Osteocyte (in vitro differentiated cells): ENCODE measurements around the gene EEF1A2. TPM values are rescaled to one million over a fixed set of nuclear protein-coding genes. Genes with fewer than 3 reads are reported as not detected.
A peak's percentile ranks its signal among the peaks of the same experiment; 100 is the strongest.

Experiments used
- DNase-seq: peaks from one replicate; pipeline ENCODE4 v3.0.0; 2021; ENCODE audit warnings: mixed read lengths; ENCODE audit not compliant: unreplicated experiment; ENCODE audit errors: extremely low spot score
- H3K27ac Mint-ChIP-seq: one replicate; pipeline ENCODE4 v1.8.0; 2021; ENCODE audit warnings: mild to moderate bottlenecking, mixed read lengths; ENCODE audit not compliant: unreplicated experiment
- H3K27me3 Mint-ChIP-seq: one replicate; pipeline ENCODE4 v1.8.0; 2021; ENCODE audit warnings: mixed read lengths; ENCODE audit not compliant: unreplicated experiment
- H3K36me3 Mint-ChIP-seq: one replicate; pipeline ENCODE4 v1.8.0; 2021; ENCODE audit warnings: mixed read lengths; ENCODE audit not compliant: unreplicated experiment
- H3K4me1 Mint-ChIP-seq: one replicate; pipeline ENCODE4 v1.8.0; 2021; ENCODE audit warnings: mixed read lengths; ENCODE audit not compliant: unreplicated experiment
- H3K4me3 Mint-ChIP-seq: one replicate; pipeline ENCODE4 v1.8.0; 2021; ENCODE audit warnings: mild to moderate bottlenecking, moderate library complexity, mixed read lengths; ENCODE audit not compliant: unreplicated experiment
- H3K9me3 Mint-ChIP-seq: one replicate; pipeline ENCODE4 v1.8.0; 2021; ENCODE audit warnings: mixed read lengths; ENCODE audit not compliant: unreplicated experiment
- total RNA-seq: library from RNA; stranded (reverse); gene quantifications from 2 replicates; pipeline ENCODE4 v1.2.1, GENCODE V29; 2021
- TF ChIP-seq, protein P1 (sequence below): fragments of 200-600 bp; sonication (generic); IDR thresholded peaks from 2 replicates; pipeline ENCODE4 v1.5.0; 2021; ENCODE audit warnings: antibody characterized with exemption, mild to moderate bottlenecking, moderate library complexity

The EEF1A2 gene
- total RNA-seq, 1 donor from 2014 or later: 0.56 TPM

DNA sequence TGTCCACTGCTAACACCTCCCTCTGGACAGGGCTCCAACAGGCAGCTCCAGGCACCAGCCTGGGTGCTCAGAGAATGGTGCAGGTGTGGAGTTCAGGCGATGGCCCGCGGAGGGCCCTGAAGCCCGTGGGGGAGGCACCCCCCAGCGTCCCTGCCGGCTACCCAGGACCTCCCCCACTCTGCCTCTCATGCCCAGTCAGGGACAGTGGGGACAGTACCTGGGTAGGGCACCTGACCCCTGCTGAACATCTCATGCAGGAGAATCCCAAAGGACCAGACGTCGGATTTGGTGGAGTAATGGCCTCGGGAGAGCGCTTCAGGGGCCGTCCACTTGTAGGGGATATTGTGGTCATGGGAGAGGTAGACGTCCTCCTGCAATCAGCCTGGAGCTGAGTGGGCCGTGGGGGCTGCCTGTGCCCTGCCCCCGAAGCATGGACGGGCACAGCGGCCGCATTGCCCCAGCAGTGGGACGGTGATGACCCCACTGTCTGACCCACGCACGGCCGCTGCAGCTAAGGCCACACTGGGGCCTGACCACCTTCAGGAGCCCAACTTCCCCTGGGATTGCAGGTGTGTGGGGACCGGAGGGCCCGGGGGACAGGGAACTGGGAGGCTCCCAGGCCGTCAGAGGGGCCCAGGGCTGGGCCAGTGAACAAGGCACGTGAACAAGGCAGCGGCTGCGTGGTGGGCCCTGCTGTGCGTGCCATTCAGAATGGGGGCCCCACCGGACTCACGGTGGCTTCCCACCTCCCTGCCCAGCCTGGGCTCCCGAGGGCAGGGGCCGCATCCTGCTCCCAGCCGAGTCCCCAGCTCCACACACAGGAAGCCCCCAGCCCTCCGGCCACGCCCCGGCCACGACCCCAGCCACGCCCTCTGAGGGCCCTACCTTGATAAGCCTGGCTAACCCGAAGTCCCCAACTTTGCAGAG is 31.2 kb upstream of the EEF1A2 start:
- H3K4me3 Mint-ChIP-seq: no peak overlapping the region
- TF ChIP-seq, protein P1, sequence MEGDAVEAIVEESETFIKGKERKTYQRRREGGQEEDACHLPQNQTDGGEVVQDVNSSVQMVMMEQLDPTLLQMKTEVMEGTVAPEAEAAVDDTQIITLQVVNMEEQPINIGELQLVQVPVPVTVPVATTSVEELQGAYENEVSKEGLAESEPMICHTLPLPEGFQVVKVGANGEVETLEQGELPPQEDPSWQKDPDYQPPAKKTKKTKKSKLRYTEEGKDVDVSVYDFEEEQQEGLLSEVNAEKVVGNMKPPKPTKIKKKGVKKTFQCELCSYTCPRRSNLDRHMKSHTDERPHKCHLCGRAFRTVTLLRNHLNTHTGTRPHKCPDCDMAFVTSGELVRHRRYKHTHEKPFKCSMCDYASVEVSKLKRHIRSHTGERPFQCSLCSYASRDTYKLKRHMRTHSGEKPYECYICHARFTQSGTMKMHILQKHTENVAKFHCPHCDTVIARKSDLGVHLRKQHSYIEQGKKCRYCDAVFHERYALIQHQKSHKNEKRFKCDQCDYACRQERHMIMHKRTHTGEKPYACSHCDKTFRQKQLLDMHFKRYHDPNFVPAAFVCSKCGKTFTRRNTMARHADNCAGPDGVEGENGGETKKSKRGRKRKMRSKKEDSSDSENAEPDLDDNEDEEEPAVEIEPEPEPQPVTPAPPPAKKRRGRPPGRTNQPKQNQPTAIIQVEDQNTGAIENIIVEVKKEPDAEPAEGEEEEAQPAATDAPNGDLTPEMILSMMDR: no peak

GRCh38 chr20:63529180-63529860 is 30.4 kb upstream of the EEF1A2 start:
- Mint-ChIP-seq H3K9me3 (no peaks in the 10 kb centered on the region), H3K4me3 (no peak overlapping the region), H3K27ac (no peak overlapping the region), H3K27me3 (no peaks in the 10 kb centered on the region), H3K4me1 (no peaks in the 10 kb centered on the region), H3K36me3 (no peaks in the 10 kb centered on the region)
- no peak for DNase-seq
- TF ChIP-seq, protein P1: no peak

More for the DNA sequence above, 31.2 kb upstream of the EEF1A2 start:
- Mint-ChIP-seq H3K9me3 (no peaks in the 10 kb centered on the region), H3K27me3 (no peaks in the 10 kb centered on the region), H3K27ac (no peak overlapping the region), H3K36me3 (no peaks in the 10 kb centered on the region), H3K4me1 (no peaks in the 10 kb centered on the region)
- DNase-seq: no peak

DNA sequence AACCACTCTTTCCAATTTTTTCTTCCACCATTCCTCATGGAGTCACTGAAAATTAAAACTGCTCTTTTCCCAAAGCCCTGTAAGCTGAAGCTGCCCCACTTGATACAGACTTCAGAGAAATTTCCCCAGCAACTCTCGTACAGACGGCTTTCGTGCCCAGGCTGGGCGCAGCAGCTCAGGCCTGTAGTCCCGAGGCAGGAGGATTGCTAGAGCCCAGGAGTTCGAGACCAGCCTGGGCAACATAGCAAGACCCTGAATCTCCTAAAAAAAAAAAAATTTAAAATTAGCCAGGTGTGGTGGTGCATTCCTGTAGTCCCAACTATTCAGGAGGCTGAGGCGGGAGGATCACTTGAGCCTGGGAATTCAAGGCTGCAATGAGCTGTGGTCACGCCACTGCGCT is 28.3 kb upstream of the EEF1A2 start:
- no peak for DNase-seq
- Mint-ChIP-seq H3K27ac (no peak overlapping the region), H3K27me3 (no peaks in the 10 kb centered on the region), H3K4me3 (no peak overlapping the region), H3K9me3 (no peaks in the 10 kb centered on the region), H3K4me1 (peaks cover 6% of the 10 kb centered on the region), H3K36me3 (peaks cover 11% of the 10 kb centered on the region)
- TF ChIP-seq, protein P1: no peak

DNA sequence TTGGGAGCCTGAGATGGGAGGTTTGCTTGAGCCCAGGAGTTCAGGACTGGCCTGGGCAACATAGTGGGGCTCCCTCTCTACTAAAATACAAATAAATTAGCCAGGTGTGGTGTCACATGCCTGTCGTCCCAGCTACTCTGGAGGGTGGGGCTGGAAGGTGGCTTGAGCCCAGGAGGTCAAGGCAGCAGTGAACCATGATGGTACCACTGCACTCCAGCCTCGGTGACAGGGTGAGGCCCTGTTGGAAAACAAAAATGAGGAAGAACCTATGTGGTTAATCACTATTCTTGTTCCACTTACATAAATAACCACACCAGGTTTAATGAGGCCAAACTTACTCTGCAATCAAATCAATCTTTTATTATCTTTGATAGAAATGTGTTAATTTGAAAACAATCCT is 27.1 kb upstream of the EEF1A2 start:
- no peak for DNase-seq
- TF ChIP-seq, protein P1: no peak
- Mint-ChIP-seq H3K4me3 (no peak overlapping the region), H3K36me3 (peaks cover 11% of the 10 kb centered on the region), H3K27me3 (no peaks in the 10 kb centered on the region), H3K27ac (no peak overlapping the region), H3K4me1 (peaks cover 9% of the 10 kb centered on the region), H3K9me3 (no peaks in the 10 kb centered on the region)

GRCh38 chr20:63525185-63525584 is 26.3 kb upstream of the EEF1A2 start:
- no peak overlapping the region for H3K4me3 Mint-ChIP-seq
- TF ChIP-seq, protein P1: no peak
- DNase-seq: no peak
- peaks cover 11% of the 10 kb centered on the region for H3K36me3 Mint-ChIP-seq
- no peaks in the 10 kb centered on the region for H3K27me3 Mint-ChIP-seq
- H3K9me3 Mint-ChIP-seq: no peaks in the 10 kb centered on the region
- peaks cover 9% of the 10 kb centered on the region for H3K4me1 Mint-ChIP-seq
- H3K27ac Mint-ChIP-seq: peak overlapping the region; percentile 38
